T-helper 22 cell (primary cell): ENCODE results near the gene MXRA8.

Experiments used
- DNase-seq: peaks from one replicate; pipeline ENCODE4 v3.0.0-alpha.2; 2020; ENCODE audit warnings: low read depth

MXRA8 gene

GRCh38 chr1:1349256-1350012, 8.9 kb downstream of the MXRA8 start, which contains the start of gene DVL1:
Gene DVL1 (minus strand): TSS chr1:1349418. CDS start chr1:1349065, 353 bp downstream.
- peak; percentile 53 for DNase-seq

GRCh38 chr1:1348420-1349255, 9.7 kb downstream of the MXRA8 start:
- DNase-seq, result no peak

- no peak for DNase-seq
Observed at GRCh38 chr1:1347663-1348419, 10.5 kb downstream of the MXRA8 start.

- DNase-seq, result no peak
Observed at GRCh38 chr1:1347026-1347595, 11.2 kb downstream of the MXRA8 start.

GRCh38 chr1:1346501-1346890, 11.9 kb downstream of the MXRA8 start:
- no peak for DNase-seq

- DNase-seq, result no peak
Observed at GRCh38 chr1:1345860-1346500, 12.4 kb downstream of the MXRA8 start.

- no peak for DNase-seq
Observed at GRCh38 chr1:1345384-1345783, 13.0 kb downstream of the MXRA8 start.

- no peak for DNase-seq
Observed at GRCh38 chr1:1344655-1345361, 13.5 kb downstream of the MXRA8 start.

- DNase-seq, result no peak
Observed at GRCh38 chr1:1343811-1344421, 14.4 kb downstream of the MXRA8 start.

- DNase-seq, result no peak
Observed at GRCh38 chr1:1342584-1343115, 15.7 kb downstream of the MXRA8 start.

- DNase-seq, result no peak
Observed at GRCh38 chr1:1342061-1342562, 16.2 kb downstream of the MXRA8 start.

- no peak for DNase-seq
Observed at GRCh38 chr1:1341549-1342021, 16.8 kb downstream of the MXRA8 start.

GRCh38 chr1:1340791-1341548, 17.4 kb downstream of the MXRA8 start:
- DNase-seq, result no peak

- DNase-seq, result no peak
Observed at GRCh38 chr1:1340185-1340584, 18.2 kb downstream of the MXRA8 start.

- DNase-seq, result no peak
Observed at GRCh38 chr1:1338278-1338677, 20.1 kb downstream of the MXRA8 start.

GRCh38 chr1:1337793-1338147, 20.6 kb downstream of the MXRA8 start:
- DNase-seq, result no peak

- no peak for DNase-seq
Observed at GRCh38 chr1:1336931-1337792, 21.2 kb downstream of the MXRA8 start.

- no peak for DNase-seq
Observed at GRCh38 chr1:1336446-1336845, 21.9 kb downstream of the MXRA8 start.
